Measurements from ENCODE around the gene SYTL3.

- TF ChIP-seq CTCF (IDR thresholded peaks at IDR 0.05 in 4 of 5, conservative IDR thresholded peaks at IDR 0.05 in 1 of 5) (no peak), POLR2A (IDR thresholded peaks at IDR 0.05) (no peak)
Observed at GRCh38 chr6:158708239-158708638, 58.4 kb downstream of the SYTL3 start.

Measured in gastrocnemius medialis (tissue), 4 donors.